ENCODE measurements around the gene CCDC192. TPM values are rescaled to one million over a fixed set of nuclear protein-coding genes. Genes with fewer than 3 reads are reported as not detected.

CCDC192 gene
- total and polyA plus RNA-seq, 2 of the 4 experiments (the other 2 are of a cell fraction): not detected

DNA sequence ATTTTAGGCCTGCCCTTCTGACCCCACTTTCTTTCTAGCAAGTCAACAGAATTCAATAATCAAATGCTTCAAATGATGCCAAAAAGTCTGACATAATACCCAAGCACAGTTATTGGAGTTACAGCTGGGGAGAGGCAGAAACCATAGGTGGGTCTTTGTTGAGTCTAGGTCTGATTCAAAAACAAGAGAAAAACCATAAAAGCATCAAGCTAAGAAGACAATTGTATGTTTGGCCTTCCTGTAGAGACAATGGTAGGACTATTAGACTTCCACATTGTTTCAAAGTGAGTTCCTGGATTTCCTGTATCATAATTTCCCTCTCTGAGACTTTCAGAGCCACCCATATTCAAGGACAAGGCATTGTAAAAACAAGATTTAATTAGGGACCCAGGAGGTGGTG lies 16.8 kb upstream of the CCDC192 start:
- no peaks in the 10 kb centered on the region for H3K27me3 ChIP-seq (ENCODE audit: control insufficient read depth, insufficient read depth, low read length)
- H3K23ac ChIP-seq (ENCODE audit: low read depth, low read length): no peak overlapping the region
- no TSS peak for BruUV-seq (replicated peaks)
- H2BK20ac ChIP-seq (ENCODE audit: low read depth, low read length): no peak overlapping the region
- POLR2A ChIA-PET (ENCODE audit: unreplicated experiment): no interaction called here
- intact Hi-C loops (cut with micrococcal nuclease): no loop called here
- no peak overlapping the region for H2AK5ac ChIP-seq (ENCODE audit: low read depth, low read length)
- H3K79me1 ChIP-seq (ENCODE audit: low read depth in 1 of 2, low read length in 2 of 2): no peaks in the 10 kb centered on the region
- H4K20me1 ChIP-seq (ENCODE audit: insufficient read depth, low read length): no peaks in the 10 kb centered on the region
- no peaks in the 10 kb centered on the region for H3K36me3 ChIP-seq (ENCODE audit: control insufficient read depth, insufficient read depth, low read length)
- no peak overlapping the region for H2BK120ac ChIP-seq (ENCODE audit: low read depth, low read length)
- CTCF ChIA-PET: no interaction called here
- H4K91ac ChIP-seq (ENCODE audit: insufficient read depth, low read depth, low read length): no peak overlapping the region
- no peak overlapping the region for H3K18ac ChIP-seq (ENCODE audit: low read depth, low read length)
- no peaks in the 10 kb centered on the region for H3K9me1 ChIP-seq (ENCODE audit: insufficient read depth, low read length)
- H3K4me2 ChIP-seq (ENCODE audit: low read depth, low read length): no peak overlapping the region
- TF ChIP-seq MAFK (IDR thresholded peaks at IDR 0.05; ENCODE audit: low read depth, low read length): no peak
- TF ChIP-seq RCOR1 (IDR thresholded peaks at IDR 0.05; ENCODE audit: insufficient replicate concordance, low read length): no peak
- no peak for TF ChIP-seq RAD21 (IDR thresholded peaks at IDR 0.05; ENCODE audit: low read length)
- TF ChIP-seq MAZ (IDR thresholded peaks at IDR 0.05; ENCODE audit: borderline replicate concordance, low read depth, low read length): no peak
- TF ChIP-seq CEBPB (IDR thresholded peaks at IDR 0.05; ENCODE audit: low read depth, low read length): no peak
- no peak for TF ChIP-seq ELK1 (IDR thresholded peaks at IDR 0.05; ENCODE audit: borderline replicate concordance, low read depth, low read length)
- TF ChIP-seq, protein P1, sequence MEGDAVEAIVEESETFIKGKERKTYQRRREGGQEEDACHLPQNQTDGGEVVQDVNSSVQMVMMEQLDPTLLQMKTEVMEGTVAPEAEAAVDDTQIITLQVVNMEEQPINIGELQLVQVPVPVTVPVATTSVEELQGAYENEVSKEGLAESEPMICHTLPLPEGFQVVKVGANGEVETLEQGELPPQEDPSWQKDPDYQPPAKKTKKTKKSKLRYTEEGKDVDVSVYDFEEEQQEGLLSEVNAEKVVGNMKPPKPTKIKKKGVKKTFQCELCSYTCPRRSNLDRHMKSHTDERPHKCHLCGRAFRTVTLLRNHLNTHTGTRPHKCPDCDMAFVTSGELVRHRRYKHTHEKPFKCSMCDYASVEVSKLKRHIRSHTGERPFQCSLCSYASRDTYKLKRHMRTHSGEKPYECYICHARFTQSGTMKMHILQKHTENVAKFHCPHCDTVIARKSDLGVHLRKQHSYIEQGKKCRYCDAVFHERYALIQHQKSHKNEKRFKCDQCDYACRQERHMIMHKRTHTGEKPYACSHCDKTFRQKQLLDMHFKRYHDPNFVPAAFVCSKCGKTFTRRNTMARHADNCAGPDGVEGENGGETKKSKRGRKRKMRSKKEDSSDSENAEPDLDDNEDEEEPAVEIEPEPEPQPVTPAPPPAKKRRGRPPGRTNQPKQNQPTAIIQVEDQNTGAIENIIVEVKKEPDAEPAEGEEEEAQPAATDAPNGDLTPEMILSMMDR (conservative IDR thresholded peaks at IDR 0.05; ENCODE audit: low read depth, low read length): no peak
- no peak for TF ChIP-seq SMC3 (IDR thresholded peaks at IDR 0.05; ENCODE audit: low read depth, low read length)
- TF ChIP-seq USF2 (IDR thresholded peaks at IDR 0.05; ENCODE audit: low read depth, low read length): no peak
- no peak for TF ChIP-seq RFX5 (IDR thresholded peaks at IDR 0.05; ENCODE audit: low read depth, low read length)
- TF ChIP-seq BHLHE40 (IDR thresholded peaks at IDR 0.05; ENCODE audit: low read depth, low read length): no peak
- TF ChIP-seq NFE2L2 (IDR thresholded peaks at IDR 0.05; ENCODE audit: low read depth, low read length): no peak
- no peak for TF ChIP-seq MXI1 (IDR thresholded peaks at IDR 0.05; ENCODE audit: borderline replicate concordance, low read depth, low read length)
- no peak for TF ChIP-seq FOS (IDR thresholded peaks at IDR 0.05; ENCODE audit: low read depth, low read length)
- no peak for TF ChIP-seq CHD1 (IDR thresholded peaks at IDR 0.05; ENCODE audit: low read depth, low read length)
- no peak for TF ChIP-seq POLR2A (IDR thresholded peaks at IDR 0.05; ENCODE audit: low read depth, low read length)
- H3K9ac ChIP-seq (ENCODE audit: low read depth, low read length): no peak overlapping the region
- H3K14ac ChIP-seq (replicated peaks; ENCODE audit: low read depth, low read length): no peak overlapping the region
- no peak overlapping the region for H3K4me3 ChIP-seq (ENCODE audit: insufficient read depth, low read depth, low read length)
- no peak overlapping the region for H3K56ac ChIP-seq (ENCODE audit: extremely low read depth, insufficient read depth, low read length)
- in situ Hi-C loops (cut with MboI; ENCODE audit: low sequenced_read_pairs): no loop called here
- no peaks in the 10 kb centered on the region for H3K9me3 ChIP-seq (ENCODE audit: control insufficient read depth, insufficient read depth, low read length)
- H2AFZ ChIP-seq (replicated peaks; ENCODE audit: low read length, poor library complexity): no peak overlapping the region
- H2AK9ac ChIP-seq (replicated peaks; ENCODE audit: low read depth, low read length, poor library complexity): no peak overlapping the region
- H3K4ac ChIP-seq (ENCODE audit: low read depth, low read length): no peak overlapping the region
- H2BK5ac ChIP-seq (ENCODE audit: low read depth, low read length, poor library complexity, severe bottlenecking): no peak overlapping the region
- H3K27ac ChIP-seq (ENCODE audit: insufficient read depth, low read length): no peak overlapping the region
- no peak overlapping the region for H4K8ac ChIP-seq (ENCODE audit: low read depth in 2 of 2, low read length in 2 of 2)
- no peak for ATAC-seq (ENCODE audit: low read depth)
- H4K5ac ChIP-seq (ENCODE audit: low read depth, low read length): no peak overlapping the region
- no peak for DNase-seq
- dilution Hi-C loops (cut with HindIII; ENCODE audit: low sequenced_read_pairs, unreplicated experiment): no loop called here
- no peaks in the 10 kb centered on the region for H3K4me1 ChIP-seq (ENCODE audit: control insufficient read depth, insufficient read depth, low read length)
- H2BK15ac ChIP-seq (ENCODE audit: low read depth, low read length): no peak overlapping the region

Measured in IMR-90 (cell line).